NCI-H526 (cell line): Measurements from ENCODE around the gene GPHN.
"Not testable (repeated sequence)": the region's sequence is repeated elsewhere in the genome, so short reads cannot be mapped to it uniquely, and the experiment has no call there.

Experiments used
- DNase-seq, 2 experiments: peaks; one replicate each; lab custom pipeline; 2025; lab: John Stamatoyannopoulos, UW

GPHN gene

DNA sequence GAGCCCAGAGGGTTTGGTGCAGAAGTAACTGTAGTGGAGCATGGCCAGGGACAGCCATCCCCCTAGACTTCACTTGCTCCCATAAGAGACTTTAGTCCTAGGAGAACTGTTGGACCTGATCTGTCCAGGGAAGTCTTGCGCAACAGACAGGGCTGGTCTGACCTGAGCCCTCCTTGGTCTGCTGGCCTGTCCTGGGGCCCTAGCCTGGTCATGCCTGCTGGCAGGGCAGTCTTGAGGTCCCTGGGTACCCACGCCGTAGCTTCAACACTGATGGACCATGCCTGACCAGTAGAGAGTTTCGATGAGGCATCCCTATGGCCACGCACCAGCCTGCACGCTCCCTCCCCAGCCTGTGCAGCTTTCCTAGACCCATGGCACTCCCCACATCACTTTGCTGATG is 305.7 kb downstream of the GPHN start:
- DNase-seq: no peak

DNA sequence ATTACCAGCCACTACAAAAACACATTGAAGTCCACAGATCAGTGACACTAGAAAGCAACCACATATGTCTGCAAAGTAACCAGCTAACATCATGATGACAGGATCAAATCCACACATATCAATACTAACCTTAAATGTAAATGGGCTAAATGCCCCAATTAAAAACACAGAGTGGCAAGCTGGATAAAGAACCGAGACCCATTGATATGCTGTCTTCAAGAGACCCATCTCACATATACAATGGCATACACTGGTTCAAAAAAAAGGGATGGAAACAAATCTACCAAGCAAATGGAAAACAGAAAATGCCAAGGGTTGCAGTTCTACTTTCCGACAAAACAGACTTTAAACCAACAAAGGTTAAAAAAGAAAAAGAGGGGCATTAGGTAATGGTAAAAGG is 307.7 kb downstream of the GPHN start:
- DNase-seq: no peak

DNA sequence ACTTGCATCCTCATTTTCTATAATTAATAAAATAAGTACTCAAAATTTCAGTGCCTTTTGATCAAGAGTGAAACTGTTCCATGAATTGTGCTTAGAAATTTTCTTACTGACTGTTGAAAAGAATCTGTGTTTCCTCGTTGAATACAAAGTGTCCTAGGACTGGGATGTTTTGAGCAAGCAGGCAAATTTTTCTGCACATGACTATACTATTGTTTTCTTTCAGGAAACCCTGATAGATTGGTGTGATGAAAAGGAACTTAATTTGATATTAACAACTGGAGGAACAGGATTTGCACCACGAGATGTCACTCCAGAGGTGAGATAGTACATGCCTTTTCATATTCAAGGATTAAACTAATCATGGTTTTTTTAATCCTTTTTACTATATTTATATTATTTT is 316.3 kb downstream of the GPHN start:
- DNase-seq: no peak

DNA sequence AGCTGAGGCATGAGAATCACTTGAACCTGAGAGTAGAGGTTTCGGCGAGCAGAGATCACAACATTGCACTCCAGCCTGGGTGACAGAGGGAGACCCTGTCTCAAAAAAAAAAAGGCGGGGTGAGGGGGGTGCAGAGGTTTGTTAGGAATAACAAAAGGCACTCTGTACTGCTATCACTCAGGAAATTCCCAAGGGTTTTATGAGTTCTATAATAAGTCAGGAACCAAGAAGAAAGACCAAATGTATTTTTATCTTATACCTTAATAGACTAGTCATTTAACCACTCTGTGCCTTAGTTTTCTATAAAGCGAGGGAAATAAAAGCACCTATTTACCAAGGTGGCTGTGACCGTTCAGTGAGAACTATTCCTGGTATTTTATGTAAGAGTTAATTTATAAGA is 319.2 kb downstream of the GPHN start:
- no peak for DNase-seq

DNA sequence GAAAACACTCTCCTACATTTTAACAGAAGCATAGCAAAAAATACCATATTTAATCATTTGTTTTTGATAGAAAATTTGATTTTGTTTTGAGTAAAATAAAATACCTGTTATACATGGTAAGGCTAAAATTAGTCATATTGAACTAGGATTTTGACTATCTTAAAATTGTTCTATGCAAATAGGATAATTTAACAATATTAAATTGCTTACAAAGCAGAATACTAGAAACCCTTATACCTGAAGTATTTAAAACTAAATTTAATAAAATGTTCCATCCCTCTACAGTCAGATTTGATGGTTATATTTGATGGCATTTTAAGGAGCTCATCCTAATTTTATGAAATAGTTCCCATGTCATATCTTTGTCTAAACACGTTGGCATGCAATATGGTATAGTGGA is 323.2 kb downstream of the GPHN start:
- DNase-seq: no peak

DNA sequence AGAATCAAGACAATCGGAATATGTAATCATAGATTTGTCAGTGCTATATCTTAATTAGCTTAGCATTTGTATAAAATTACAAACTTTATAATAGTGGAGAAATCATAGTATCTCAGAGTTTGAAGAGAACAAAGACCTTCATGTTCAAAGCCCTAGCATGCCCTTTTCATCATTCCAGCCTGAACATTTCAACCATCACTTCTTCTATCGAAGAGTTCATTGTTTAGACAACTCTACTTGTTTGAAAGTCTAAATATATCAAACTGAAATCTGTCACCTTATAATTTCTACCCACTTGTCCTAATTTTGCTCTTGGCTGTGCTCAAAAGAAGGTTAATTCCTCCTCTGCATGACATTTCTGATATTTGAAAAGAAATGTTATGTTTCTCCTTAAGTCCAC is 325.9 kb downstream of the GPHN start:
- DNase-seq: no peak

DNA sequence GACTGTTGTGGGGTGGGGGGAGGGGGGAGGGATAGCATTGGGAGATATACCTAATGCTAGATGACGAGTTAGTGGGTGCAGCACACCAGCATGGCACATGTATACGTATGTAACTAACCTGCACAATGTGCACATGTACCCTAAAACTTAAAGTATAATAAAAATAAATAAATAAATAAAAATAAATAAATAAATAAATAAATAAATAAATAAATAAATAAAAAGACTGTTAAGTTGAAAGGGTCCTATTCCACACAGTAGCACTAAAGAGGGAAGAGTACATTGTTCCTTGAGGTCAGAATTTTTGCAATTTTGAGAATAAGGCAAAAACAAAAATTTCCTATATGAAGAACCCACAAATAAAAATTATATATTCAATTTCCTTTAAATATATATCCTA is 329.5 kb downstream of the GPHN start:
- not testable (repeated sequence) for DNase-seq

DNA sequence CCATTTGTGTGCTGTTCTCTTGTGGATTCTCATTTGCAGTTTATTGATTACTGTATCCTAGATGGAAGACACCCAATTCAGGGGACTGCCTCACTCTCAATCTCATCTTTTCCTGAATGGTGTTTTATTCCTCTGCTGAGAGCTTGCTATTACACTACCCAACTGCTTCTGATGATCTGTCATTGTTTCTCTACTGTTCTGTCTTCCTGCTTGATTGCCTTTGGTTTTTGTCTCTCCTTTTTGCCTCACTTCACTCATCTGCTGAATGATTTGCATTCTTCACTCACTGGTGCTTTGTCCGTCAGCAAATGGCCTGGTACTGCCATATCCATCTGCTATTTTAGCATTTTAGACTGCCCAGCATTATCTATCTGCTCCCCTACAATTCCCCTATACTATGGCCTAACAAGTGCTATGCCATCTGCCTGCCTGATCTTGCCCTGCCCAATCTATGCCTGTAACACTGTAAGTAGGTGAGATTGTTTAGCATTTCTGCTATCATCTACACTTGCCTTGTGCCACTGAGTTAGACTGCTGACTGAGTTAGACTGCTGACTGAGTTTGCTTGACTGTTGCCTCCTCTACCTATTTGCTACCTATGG is 335.1 kb downstream of the GPHN start:
- DNase-seq: peak in 1 of 2 experiments; percentile 37

DNA sequence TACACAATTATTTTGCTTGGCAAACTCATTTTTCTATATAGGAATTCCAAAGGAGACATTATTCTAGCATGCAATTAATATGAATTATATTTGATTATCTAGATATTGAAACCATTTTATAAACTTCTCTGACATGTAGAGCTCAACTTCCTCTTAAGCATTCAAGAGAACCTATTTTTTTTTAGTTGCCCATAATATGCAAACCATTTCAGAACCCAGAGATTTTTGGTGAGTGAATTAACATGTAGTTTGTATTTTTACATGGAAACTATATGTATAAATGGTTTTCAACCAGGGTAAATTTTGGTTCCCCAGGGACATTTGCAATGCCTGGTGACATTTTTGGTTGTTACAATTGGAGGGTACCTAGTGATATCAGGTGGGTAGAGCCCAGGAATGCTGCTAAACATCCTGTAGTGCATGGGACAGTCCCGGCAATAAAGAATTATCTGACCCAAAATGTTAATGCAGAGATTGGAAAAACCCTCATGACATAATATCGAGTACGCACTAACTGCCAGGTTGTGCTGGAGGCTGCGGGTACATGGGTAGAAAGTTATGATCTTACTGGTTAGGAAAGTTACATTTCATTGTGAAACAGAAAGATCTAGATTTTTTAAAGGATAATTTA is 342.4 kb downstream of the GPHN start:
- DNase-seq: no peak

DNA sequence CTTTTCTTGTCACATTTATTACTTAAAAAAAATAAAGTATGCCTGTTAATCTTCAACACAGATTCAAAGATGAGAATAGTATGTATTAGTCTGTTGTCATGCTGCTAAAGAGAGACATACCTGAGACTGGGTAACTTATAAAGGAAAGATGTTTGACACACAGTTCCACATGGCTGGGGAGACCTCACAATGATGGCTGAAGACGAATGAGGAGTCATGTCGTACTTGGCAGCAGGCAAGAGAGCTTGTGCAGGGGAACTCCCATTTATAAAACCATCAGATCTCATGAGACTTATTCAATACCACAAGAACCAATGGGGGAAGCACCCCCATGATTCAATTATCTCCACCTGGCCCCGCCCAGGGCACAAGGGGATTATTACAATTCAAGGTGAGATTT is 345.4 kb downstream of the GPHN start:
- no peak for DNase-seq

DNA sequence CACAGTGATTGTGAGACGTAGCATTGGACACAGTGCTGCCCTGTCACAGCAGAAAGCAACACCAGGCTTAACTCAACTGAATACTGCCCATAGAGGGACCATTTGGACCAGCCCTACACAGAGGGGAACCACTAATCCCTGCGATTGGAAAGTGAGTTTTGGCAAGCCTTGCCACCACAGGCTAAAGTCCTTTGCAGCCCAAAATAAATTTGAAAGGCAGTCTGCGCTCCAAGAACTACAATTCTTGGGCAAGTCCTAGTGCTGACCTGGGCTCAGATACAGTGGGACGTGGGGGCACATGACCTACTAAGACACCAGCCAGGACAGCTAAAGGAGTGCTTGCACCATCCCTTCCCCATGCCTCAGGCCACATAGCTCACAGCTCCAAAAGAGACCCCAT is 349.9 kb downstream of the GPHN start:
- DNase-seq: no peak

DNA sequence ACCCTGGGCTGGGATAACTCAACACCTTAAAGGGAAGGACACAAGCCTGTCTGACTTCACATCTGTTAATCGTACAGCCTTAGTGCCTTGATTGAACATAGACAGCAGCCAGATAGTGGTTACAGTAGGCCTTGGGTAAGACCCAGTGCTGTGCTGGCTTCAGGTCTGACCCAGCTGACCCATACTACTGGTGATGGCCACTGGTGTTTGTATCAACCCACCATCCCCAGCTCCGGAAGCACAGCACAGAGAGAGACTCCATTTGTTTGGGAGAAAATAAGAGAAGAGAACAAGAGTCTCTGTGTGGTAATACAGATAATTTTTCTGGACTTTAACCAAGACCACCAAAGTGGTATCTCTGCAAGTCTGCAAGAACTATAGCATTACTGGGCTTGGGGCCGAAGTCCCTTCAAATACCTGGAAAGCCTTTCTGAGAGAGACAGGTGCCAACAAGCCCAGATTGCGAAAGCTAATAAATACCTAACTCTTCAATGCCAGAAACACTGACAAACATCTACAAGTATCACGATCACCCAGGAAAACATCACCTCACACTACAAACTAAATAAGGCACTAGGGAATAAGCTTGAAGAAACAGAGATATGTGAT is 351.2 kb downstream of the GPHN start:
- DNase-seq: no peak

DNA sequence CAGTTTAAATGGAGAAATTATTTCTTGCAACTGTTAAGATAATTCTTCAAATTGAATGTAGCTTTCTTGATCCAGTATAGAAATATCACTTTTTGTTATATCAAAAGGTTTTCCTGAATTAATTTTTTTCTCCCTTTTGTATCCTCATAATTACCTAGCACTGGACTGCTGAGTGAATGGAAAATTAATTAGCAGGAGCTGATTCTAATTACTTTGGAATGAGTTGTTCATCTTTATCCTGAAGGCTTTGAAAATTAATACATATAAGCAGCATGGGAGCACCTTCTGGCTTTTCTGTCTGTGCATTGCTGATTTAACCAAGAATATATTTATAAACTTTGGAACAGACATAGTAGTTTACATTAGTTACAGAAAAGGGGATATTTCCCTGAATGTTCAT is 373.6 kb downstream of the GPHN start:
- DNase-seq: no peak

DNA sequence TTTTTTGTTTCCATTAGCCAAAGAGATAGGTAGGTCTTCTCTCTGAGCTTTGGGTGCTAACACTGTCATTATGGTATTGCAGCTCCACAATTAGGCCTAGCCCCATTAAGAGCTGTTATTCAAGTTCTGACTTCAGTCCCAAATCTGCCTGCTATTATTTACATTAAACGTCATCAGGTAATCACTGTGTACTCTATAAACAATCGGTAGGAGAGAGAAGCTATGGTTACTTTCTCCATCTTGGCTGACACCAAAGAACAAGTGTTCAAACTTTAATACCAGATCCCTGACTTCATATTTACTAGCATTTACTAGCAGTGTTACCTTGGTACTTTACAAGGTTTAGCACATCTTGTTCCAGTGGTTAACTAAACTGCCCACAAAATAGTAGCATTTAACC is 376.2 kb downstream of the GPHN start:
- no peak for DNase-seq

DNA sequence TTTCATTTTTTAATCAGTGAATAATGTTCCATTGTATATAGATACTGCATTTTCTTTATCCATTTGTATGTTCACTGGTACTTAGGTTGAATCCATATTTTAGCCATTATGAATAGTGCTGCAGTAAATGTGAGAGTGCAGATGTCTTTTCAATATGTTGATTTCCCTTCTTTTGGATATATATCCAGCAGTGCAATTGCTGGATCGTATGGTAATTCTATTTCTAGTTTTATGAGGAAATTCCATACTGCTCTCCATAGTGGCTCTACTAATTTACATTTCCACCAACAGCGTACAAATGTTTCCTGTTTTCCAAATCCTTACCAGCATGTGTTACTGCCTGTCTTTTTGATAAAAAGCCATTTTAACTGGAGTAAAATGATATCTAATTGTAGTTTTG is 392.8 kb downstream of the GPHN start:
- no peak for DNase-seq

DNA sequence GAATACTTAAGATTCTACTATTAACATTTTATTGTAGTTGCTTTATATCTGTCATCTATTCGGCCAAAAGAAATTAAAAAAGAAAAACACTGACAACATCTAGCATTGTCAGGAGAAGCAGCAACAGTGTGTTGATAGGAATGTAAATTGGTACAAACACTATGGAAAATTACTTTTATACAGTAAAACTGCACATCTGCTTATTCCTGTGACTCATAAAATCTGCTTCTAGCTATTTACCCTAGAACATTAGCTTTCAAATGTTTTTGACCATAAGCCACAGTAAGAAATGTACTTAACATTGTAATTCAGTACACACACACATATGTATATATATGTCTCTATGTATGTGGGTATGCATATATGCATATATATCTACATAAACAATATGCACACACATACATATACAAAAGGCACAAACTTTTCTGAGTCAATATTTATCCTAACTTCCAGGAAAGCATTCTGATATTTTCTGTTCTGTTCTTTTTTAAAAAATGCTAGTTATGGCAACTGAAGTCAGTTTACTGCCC is 402.4 kb downstream of the GPHN start:
- no peak for DNase-seq

DNA sequence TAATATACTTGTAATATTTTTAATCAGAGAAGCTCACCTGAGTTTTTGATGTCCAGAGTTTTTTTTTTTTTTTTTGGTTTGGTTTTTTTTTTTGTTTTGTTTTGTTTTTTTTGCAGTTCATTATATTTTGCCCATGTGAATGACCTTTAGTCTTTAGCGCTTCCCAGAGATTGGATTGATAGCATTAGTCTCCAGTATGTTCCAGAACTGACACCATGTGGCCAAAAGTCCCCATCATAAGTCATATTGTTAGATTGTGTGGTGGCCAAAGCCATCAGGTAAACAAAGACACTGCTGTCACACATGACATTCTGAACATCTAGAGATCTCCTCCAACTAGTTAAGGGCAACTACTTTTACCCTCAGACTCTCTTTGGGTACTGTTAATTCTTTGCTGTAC is 408.5 kb downstream of the GPHN start:
- no peak for DNase-seq

DNA sequence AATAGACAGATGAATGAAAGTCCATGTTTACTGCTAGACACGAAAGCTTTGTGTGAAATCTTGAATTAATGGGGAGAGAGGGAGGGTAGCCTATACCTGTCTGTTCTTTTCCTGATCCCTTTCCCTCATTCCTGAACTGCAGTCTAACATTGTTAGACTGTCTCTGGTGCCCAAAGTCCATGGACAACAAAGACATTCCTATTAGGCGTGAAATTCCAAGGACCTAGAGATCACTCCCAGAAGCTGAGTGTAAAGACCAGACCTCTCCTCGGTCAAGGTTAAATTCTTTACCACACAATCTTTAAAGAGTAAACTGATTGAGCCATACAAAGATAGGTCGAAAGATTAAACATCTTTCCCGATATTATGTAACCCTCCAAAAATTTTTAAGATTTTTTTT is 410.6 kb downstream of the GPHN start:
- DNase-seq: no peak

DNA sequence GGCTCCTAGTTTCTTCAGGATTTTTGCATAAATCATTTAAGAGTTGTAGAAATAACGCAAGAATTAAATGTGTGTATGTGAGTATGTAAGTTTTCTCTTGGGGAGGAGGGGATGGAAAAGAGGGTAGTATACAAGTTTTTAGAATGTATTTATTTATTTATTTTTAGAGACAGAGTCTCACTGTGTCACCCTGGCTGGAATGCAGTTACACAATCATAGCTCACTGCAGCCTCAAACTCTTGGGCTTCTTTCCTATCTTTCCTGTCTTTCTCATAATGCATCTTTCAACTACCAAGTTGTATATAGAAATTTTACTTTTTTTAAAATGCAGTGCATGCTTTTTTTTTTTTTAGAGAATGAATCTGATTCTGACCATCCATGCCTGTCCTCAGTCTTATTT is 412.2 kb downstream of the GPHN start:
- no peak for DNase-seq

DNA sequence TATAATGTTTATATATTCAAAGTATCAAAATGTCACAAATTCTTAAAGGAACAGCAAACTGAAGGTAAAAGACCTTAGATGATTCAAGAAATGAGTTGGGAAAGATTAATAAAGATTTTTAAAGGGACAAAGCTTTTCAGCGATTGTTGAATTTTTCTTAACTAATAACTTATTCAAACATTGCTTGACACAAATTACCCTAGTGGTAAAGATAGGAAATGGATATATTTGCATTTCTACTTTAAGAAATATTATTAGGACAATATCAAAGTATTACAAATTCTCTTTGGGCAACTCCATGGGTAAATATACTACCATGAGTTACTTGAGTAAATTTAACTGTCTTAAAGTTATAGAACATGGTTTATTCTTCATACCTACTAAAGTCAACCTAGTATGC is 415.3 kb downstream of the GPHN start:
- no peak for DNase-seq

DNA sequence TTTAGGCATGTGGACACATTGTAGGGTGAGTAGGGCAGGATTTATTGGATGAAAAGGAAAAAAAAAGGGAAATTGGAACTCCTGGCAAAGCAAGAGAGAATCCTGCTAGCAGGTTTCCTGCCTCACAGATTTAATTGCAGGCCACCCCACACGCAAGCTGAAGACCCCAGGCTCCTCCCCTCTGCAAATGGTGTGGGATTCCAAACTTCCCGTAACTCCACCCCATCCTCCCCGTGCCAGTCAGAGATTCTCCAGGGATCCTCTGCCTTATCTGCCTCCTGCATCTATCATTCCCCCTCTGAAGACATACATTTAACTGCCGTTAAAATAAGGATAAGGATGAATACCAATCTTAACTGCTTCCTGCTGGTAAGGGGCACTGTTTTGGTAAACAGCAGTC is 431.5 kb downstream of the GPHN start:
- no peak for DNase-seq

DNA sequence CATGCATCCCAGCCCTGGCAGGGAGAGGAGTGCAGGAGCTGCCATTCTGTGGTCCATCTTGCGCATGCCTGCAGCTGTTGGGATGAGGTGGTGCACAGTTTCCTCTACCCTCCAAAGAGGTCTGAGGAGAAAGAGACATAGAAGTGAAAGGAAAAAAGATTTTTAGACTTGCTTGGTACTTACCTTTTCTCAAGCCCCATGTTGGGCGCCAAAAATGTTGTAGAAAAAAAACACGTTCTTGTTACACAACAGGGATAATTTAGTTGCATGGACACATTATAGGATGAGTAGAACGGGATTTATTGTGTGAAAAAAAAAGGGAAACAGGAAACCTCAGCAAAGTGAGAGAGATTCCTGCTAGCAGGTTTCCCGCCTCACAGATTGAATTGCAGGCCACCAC is 436.9 kb downstream of the GPHN start:
- DNase-seq: peak in 1 of 2 experiments; percentile 18

DNA sequence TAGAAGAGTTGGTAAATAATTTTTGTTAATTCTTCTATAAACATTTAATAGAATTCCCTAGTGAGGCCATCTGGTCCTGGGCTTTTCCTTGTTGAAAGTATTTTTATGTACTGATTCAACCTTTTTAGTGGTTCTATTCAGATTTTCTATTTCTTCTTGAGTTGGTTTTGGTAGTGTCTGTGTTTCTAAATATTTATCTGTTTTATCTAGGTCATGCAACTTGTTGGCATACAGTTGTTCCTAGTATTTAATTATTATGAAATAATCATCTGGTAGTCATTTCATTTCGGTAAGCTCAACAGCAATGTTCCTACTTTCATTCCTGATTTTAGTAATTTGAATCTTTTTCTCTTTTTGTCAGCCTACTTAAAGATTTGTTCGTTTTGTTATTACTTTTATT is 447.2 kb downstream of the GPHN start:
- no peak for DNase-seq
